Gastroesophageal sphincter (tissue), 4 donors: ENCODE data around the gene PCBD1. TPM values are rescaled to one million over a fixed set of nuclear protein-coding genes. Genes with fewer than 3 reads are reported as not detected.

Source experiments
- ATAC-seq: fragments of 150-250 bp; one replicate; pipeline ENCODE4 v1.9.1; 2016; ENCODE audit warnings: mild to moderate bottlenecking, moderate library complexity
- H3K27ac ChIP-seq, 4 donors: fragments of 200-600 bp; sonication (generic) in 3 of 4; 1 replicate in 3 of 4; 2 replicates in 1 of 4; pipeline ENCODE4 v1.5.1; 2016 to 2019
- H3K27me3 ChIP-seq: fragments of 200-600 bp; sonication (generic); one replicate; pipeline ENCODE4 v1.5.1; 2019
- H3K36me3 ChIP-seq, 2 donors: fragments of 200-600 bp; sonication (generic); one replicate each; pipeline ENCODE4 v1.5.1; 2019; ENCODE audit warnings: control low read depth in 1 of 2
- H3K4me1 ChIP-seq, 3 donors: fragments of 200-600 bp; sonication (generic); 1 replicate in 2 of 3; 2 replicates in 1 of 3; pipeline ENCODE4 v1.5.1; 2016 to 2019; ENCODE audit warnings: control low read depth in 2 of 3
- H3K4me3 ChIP-seq, 2 donors: fragments of 200-600 bp; sonication (generic); one replicate each; pipeline ENCODE4 v1.5.1; 2019; ENCODE audit warnings: mild to moderate bottlenecking in 1 of 2, moderate library complexity in 1 of 2
- H3K9me3 ChIP-seq, 3 donors: fragments of 200-600 bp; sonication (generic); one replicate each; pipeline ENCODE4 v1.5.1; 2017 to 2019; ENCODE audit warnings: control low read depth in 2 of 3
- CTCF ChIP-seq, 4 experiments: fragments of 200-600 bp in 2 of 4; fragments of 450-650 bp in 2 of 4; sonication (generic) in 1 of 4; IDR thresholded peaks; one replicate each; pipeline ENCODE4 v1.5.1; 2017 to 2019; ENCODE audit warnings: antibody characterized with exemption in 4 of 4, mild to moderate bottlenecking in 2 of 4, moderate library complexity in 2 of 4
- EP300 ChIP-seq: sonication (generic); formaldehyde crosslinking; IDR thresholded peaks from one replicate; pipeline ENCODE4 v1.6.1; 2017; ENCODE audit warnings: antibody characterized with exemption, mild to moderate bottlenecking
- POLR2A ChIP-seq, 2 donors: fragments of 450-650 bp; IDR thresholded peaks; one replicate each; pipeline ENCODE4 v1.6.1; 2017; ENCODE audit warnings: antibody characterized with exemption in 2 of 2, mild to moderate bottlenecking in 2 of 2, moderate library complexity in 1 of 2
- POLR2AphosphoS5 ChIP-seq: sonication (generic); formaldehyde crosslinking; IDR thresholded peaks from one replicate; pipeline ENCODE4 v1.6.1; 2017; ENCODE audit warnings: antibody characterized with exemption
- WGBS, 2 donors: methylation state at CpG; one replicate each; pipeline ENCODE4 v1.1.5; 2018; ENCODE audit warnings: low coverage in 1 of 2; 5-methylcytosine and 5-hydroxymethylcytosine counted together
- total RNA-seq, 4 donors: library from RNA; depleted of rRNA; stranded (reverse); fragments of >200 nt; gene quantifications; one replicate each; pipeline ENCODE4 v1.1.0, GENCODE V29; 2016

Gene PCBD1
- total RNA-seq, 4 donors from 2014 or later, result 63.4 to 102 (median 74.0) TPM

DNA sequence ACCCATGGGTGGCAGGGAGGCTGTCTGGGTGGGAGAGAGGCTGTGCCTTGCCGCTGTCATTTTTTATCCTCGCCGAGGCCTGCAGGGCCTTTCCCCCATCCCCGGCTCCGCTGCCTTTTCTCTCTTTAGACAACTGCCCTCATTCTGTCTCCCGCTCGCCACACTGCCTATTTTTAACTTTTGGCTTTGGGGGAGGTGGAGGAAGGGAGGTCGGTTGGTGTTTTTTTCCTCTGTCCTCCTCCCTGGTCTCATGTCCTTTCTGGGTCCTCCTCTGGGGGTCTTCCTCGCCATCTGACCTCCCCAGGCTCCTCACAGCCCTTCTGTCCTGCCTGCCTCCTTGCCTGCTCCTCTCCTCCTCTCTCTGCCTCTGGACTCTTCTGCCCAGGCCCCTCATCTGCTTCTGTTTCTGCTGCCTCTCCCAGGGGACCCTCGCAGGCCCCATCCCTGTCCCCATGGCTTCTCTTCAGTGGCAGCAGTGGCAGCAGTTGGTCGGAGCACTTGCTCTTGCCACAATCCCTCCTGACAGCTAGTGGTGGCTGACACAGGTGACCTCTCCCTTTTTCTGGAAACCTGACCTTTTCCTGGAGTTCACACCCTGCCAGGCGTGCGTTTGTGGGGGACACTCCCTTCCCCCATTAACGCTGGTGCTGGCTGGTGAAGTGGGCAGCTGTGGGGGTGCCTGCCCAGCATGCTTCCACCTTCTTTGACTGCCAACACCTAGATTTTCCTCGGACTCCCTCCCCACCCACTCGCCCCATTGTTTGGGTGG lies 19.5 kb upstream of the PCBD1 start:
- Histone ChIP-seq H3K9me3 (no peaks in the 10 kb centered on the region), H3K27me3 (no peaks in the 10 kb centered on the region), H3K4me1 (peaks cover 0 to 41% (median 7%) of the 10 kb centered on the region in 3 donors), H3K4me3 (no peak overlapping the region), H3K36me3 (no peaks in the 10 kb centered on the region), H3K27ac (peak overlapping the region in 3 of 4 donors; percentile 56 to 75 (median 72))
- 38% methylated on average over 10 of the region's 16 CpGs; no CpG with 5 or more reads in 1 of the 2 donors for WGBS, 2 donors
- TF ChIP-seq CTCF (IDR thresholded peaks at IDR 0.05), result no peak
- no peak for TF ChIP-seq POLR2AphosphoS5
- no peak for TF ChIP-seq POLR2A (IDR thresholded peaks at IDR 0.05)
- no peak for TF ChIP-seq EP300
- no peak for ATAC-seq

DNA sequence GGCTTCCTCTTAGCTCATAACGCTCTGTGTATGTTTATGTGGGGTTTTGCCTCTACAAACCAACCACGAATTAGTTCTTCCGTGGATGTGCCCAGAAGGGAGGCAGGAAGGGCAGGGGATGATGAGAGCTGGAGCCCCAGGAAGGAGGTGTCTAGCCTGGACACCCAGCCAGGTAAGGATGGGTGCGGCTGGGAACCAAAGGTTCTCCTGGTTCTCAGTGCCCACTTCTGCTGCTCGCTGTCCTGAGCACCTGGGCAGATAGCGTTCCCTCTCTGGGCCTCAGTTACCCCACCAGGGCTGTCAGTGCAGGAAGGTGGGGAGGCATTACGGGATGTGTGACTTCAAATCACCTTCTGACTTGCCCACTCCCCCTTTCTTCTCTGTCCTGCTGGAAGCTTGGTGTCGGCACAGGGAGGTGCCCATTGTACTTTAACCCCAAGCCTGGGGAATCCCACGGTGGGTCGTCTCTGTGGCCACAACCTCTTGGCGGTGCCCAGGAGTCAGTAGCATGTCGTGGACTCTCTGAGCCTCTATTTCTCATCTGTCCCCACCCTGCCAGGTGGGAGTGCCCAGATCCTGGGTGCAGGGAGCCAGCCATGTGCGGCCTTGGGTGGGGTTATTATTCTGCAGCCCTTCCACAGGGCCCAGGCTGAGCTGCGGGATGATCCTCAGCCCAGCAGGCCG lies 18.7 kb upstream of the PCBD1 start:
- no peak for ATAC-seq
- Histone ChIP-seq H3K27ac (peak overlapping the region in 3 of 4 donors; percentile 56 to 75 (median 72)), H3K9me3 (no peaks in the 10 kb centered on the region), H3K36me3 (no peaks in the 10 kb centered on the region), H3K4me1 (peaks cover 0 to 39% (median 7%) of the 10 kb centered on the region in 3 donors), H3K4me3 (no peak overlapping the region), H3K27me3 (no peaks in the 10 kb centered on the region)
- TF ChIP-seq EP300 (no peak), POLR2AphosphoS5 (no peak), POLR2A (IDR thresholded peaks at IDR 0.05) (no peak), CTCF (IDR thresholded peaks at IDR 0.05) (no peak)
- 64% methylated on average over 8 of the region's 15 CpGs; no CpG with 5 or more reads in 1 of the 2 donors for WGBS, 2 donors

- ATAC-seq, result no peak
These were observed 17.8 kb upstream of the PCBD1 start for GRCh38 chr10:70906031-70906783.

More at GRCh38 chr10:70906031-70906783, 17.8 kb upstream of the PCBD1 start:
- TF ChIP-seq EP300 (no peak), CTCF (IDR thresholded peaks at IDR 0.05) (no peak), POLR2AphosphoS5 (no peak), POLR2A (IDR thresholded peaks at IDR 0.05) (no peak)
- no peaks in the 10 kb centered on the region for H3K9me3 ChIP-seq
- H3K4me3 ChIP-seq, result no peak overlapping the region
- peaks cover 3% of the 10 kb centered on the region for H3K27me3 ChIP-seq
- no peaks in the 10 kb centered on the region for H3K36me3 ChIP-seq
- WGBS, 2 donors, result 50 to 81% methylated on average over 1 to 3 of the region's 5 CpGs
- H3K27ac ChIP-seq, result peak overlapping the region in 1 of 4 donors; percentile 72
- peaks cover 0 to 39% (median 7%) of the 10 kb centered on the region in 3 donors for H3K4me1 ChIP-seq
